Subcutaneous adipose tissue (tissue), 4 donors: ENCODE results near the gene POU2F1. TPM values are rescaled to one million over a fixed set of nuclear protein-coding genes. Genes with fewer than 3 reads are reported as not detected.

Source experiments
- total RNA-seq, 4 donors: library from RNA; depleted of rRNA; stranded (reverse); fragments of >200 nt; gene quantifications; one replicate each; pipeline ENCODE4 v1.1.0, GENCODE V29; 2016
- TF ChIP-seq, protein P1 (sequence below): fragments of 450-650 bp; IDR thresholded peaks from one replicate; pipeline ENCODE4 v1.5.1; 2016; ENCODE audit warnings: low read depth, mild to moderate bottlenecking, control low read depth, antibody characterized with exemption, moderate library complexity

Gene POU2F1
- total RNA-seq, 4 donors from 2014 or later, result 17.1 to 40.6 (median 20.5) TPM

DNA sequence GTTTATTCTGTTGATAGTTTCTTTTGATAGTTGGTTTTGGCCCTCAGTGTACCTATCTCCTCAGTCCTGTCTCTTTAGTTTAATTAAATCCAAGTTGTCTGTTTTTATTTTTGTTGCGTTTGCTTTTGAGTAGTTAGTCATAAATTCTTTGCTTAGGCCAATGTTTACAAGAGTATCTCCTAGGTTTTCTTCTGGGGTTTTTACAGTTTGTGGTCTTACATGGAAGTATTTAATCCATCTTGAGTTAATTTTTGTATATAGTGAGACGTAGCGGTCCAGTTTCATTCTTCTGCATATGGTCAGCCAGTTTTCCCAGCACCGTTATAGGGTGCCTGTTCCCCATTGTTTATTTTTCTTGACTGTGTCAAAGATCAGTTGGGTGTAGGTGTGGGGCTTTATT is 139.4 kb downstream of the POU2F1 start:
- TF ChIP-seq, protein P1, sequence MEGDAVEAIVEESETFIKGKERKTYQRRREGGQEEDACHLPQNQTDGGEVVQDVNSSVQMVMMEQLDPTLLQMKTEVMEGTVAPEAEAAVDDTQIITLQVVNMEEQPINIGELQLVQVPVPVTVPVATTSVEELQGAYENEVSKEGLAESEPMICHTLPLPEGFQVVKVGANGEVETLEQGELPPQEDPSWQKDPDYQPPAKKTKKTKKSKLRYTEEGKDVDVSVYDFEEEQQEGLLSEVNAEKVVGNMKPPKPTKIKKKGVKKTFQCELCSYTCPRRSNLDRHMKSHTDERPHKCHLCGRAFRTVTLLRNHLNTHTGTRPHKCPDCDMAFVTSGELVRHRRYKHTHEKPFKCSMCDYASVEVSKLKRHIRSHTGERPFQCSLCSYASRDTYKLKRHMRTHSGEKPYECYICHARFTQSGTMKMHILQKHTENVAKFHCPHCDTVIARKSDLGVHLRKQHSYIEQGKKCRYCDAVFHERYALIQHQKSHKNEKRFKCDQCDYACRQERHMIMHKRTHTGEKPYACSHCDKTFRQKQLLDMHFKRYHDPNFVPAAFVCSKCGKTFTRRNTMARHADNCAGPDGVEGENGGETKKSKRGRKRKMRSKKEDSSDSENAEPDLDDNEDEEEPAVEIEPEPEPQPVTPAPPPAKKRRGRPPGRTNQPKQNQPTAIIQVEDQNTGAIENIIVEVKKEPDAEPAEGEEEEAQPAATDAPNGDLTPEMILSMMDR, result no peak

- TF ChIP-seq, protein P1, result no peak
These were observed 142.0 kb downstream of the POU2F1 start for GRCh38 chr1:167362638-167363037.

- TF ChIP-seq, protein P1, result no peak
These were observed 144.1 kb downstream of the POU2F1 start for GRCh38 chr1:167364826-167365225.

DNA sequence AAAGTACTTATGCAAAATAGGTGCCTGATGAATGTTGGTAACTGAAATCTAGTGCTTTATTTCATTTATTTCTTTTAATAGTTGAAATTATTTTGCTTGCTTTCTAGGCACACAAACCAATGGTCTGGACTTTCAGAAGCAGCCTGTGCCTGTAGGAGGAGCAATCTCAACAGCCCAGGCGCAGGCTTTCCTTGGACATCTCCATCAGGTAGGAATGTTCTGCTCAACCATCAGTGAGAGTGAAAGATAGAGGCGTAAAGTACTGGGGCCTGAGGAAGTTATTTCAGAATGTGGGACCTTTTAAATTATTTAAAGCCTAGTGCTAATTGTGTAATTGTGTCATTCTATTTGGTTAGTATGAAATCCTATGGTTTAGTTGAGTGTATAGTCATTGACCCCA is 144.7 kb downstream of the POU2F1 start:
- TF ChIP-seq, protein P1, result no peak

- TF ChIP-seq, protein P1, result no peak
These were observed 147.0 kb downstream of the POU2F1 start for GRCh38 chr1:167367705-167368104.

DNA sequence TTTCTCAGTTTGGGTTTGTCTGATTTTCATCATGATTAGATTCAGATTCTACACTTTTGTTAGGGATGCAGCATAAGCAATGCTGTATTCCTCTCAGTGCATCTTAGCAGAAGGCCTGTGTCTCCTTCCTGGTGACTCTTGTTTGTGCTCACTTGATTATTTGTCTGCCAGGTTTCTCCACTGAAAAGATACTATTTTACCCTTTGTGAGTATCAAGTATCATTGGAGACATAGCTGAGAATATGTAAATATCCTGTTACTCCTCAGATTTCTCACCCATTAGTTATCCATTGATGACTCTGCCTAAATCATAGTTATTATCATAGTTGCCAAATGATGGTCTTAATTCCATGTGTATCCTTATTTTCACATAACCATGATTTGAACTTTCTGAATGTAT is 148.5 kb downstream of the POU2F1 start:
- TF ChIP-seq, protein P1, result no peak

GRCh38 chr1:167369933-167370332 is 149.2 kb downstream of the POU2F1 start:
- TF ChIP-seq, protein P1, result no peak

GRCh38 chr1:167371030-167371429 is 150.3 kb downstream of the POU2F1 start:
- TF ChIP-seq, protein P1, result no peak
